Cerebellar cortex (tissue), 1 donor: ENCODE measurements around the gene UTS2B.
A peak's percentile ranks its signal among the peaks of the same experiment; 100 is the strongest.

Experiments used
- DNase-seq: peaks from one replicate; pipeline ENCODE4 v3.0.0-alpha.2; 2015; ENCODE audit warnings: low spot score

UTS2B gene, protein sequence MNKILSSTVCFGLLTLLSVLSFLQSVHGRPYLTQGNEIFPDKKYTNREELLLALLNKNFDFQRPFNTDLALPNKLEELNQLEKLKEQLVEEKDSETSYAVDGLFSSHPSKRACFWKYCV

DNA sequence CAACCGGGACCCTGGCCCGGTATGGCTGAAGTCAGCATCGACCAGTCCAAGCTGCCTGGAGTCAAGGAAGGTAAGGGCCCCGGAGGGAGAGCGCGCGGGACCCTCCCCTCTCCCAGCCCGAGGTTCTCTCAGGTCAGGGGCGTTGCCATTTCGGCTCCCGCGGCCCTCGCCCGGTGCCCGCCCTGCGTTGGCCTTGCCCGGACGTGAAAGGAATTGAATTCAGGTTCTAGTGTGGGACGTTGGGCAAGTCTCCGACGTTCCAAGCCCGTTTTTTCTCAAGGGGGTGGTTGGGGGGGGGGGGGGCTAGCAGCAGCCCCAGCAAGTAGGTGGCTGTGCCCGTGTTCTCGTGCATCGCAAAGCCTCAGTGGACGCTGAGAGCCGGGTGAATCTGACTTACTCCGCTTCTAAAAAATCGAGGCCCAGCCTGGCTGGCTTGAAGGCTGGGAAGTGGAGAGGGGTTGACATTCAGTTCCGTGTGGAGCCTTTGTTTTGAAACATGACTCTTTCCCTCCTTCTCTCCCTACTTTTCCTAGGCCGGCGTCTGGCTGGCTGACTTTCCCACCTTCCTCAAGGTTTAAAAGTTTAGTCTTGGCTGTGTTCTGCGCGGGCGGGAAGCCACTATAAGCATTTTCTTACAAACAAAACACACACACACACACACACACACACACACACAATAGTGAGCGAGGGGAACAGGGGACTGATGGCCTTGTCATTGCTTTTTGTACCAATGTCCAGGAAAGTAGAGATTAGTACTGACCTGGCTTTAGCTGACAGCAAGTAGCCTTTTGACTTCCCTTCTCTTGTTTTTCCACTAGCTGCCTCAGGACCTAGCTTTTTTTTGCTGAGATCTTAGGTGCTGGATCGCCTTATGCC, at the start of gene UTS2B:
Gene UTS2B (minus strand): TSS at position 873 of the 876 bp plus-strand sequence. CDS start 48,337 bp downstream, outside the sequence.
- peak; percentile 54 for DNase-seq

DNA sequence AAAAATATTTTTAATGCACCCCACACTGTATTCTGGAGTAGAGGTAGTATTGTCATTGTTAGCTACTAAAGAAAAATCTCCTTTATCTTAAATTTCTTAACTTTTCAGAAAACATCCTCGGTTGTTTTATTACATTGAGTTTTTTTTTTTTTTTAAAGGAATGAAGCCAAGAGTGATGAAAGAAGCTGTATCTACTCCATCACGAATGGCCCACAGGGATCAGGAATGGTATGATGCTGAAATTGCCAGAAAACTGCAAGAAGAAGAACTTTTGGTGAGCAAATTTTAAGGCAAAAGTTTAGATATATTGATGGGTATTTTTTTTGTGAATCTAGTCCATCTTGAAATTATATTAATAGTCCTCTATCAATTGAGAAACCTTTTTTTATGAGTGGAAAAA, 49.7 kb upstream of the UTS2B start:
- no peak for DNase-seq

DNA sequence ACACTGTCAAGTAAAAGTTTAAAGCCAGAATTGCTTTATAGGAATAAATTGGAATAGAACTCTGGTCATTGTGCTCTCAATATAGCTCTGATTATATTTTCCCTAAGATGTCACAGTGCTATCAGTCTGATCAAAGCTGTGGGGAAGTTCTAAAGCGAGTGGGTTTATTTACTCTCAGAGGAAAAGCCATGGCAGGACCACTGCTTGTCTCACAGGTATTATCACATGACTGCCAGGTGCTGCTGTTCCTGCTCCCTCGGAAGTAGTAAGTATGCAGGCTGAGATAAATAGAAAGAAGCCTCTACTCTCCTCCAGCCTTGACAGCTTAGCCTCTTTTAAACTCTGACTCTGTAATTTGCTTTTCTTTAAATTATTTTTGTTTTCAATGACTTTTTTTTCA, 49.1 kb upstream of the UTS2B start:
- no peak for DNase-seq

DNA sequence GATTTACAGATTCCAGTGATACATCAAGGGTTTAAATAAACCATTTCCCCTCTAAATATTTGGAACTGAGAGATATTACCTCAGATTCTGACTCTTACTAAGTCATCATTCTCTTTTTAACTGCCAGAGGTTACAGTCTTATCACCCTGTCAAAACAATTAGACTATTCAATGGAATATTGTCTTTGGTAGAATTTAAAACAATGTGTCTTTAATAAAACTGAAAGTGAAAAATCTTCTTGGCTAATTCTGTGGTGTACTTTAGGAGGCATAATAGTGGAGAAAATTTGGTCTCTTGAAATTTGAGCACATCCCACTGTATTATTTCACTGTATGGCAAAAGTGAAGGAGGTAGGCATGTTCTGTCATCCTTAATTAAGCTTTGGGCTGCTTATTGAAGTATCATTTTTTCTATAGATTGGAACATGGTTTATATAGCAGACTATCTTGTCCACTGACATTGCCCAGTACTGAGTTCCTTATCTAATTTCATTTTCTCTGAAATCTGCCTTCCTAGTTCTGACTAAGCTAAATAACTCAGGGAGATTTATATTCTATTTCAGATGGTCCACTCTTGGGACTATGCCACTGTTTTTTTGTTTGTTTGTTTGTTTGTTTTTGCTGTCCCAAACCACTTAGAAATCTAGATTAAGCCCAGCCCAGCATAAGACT, 48.0 kb upstream of the UTS2B start:
- no peak for DNase-seq

DNA sequence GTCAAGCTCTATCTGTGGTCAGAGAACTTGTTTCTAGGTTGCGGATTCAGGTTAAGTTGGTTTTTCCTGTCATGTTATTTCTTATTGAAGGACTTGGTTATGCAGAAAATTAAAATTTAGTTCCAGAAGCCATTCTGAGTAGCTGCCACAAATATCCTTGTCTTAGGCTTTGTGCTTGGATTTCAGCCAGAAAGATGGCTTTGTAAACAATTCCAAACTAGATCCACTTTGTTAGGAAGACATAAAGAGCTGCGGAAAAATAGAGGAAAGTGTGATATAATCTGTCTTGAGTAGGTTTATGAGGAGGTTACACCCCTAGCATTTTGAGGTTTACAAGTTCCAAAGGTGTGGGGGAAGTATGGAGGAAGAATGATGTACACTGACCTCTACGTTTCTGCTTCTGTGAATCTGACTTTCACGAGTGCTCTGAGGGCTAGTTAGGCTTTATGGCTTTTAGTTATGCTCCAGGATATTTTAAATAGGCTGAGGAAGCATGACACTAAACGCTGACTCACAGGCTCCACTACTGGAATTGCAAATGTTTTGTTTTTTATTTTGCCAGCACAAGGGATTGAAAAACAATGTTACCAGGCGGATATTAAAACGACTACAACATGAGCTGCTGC, 46.3 kb upstream of the UTS2B start:
- DNase-seq = no peak

DNA sequence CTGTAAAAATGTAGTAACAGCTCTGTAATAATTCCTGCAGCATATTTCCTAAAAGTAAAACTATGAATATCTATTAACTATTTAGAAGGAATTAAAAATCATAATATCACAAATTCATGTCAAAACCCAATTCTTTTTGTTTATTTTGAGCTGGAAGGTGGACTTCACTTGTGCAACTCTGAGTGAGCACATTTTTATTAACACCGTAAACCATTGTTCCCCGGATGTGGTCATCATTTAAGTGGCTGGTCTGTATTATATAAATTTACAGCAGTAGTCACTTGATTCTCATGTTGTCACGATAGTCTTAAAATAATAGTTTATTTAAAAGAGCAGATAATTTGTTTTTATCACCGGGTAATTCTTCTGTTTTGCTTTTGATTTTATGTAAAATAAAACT, 43.0 kb upstream of the UTS2B start:
- no peak for DNase-seq

DNA sequence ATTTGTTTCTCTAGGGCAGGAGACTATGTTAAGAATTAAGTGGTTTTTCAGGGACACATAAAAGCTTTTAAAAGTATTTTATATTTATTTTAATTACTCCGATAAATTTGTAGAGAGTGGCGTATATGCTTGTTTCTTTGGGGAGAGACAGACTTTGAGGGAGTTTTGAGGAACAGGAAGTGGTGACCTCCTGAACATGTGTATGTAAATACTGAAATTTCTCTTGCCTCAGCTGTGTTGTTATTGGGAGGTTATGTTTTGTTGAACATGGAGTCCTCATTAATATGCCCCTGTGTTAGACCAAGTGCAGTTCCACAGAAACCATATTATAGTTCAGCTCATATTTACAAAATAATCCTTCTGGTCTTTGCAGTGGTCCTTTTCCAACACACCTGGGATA, 41.8 kb upstream of the UTS2B start:
- no peak for DNase-seq

DNA sequence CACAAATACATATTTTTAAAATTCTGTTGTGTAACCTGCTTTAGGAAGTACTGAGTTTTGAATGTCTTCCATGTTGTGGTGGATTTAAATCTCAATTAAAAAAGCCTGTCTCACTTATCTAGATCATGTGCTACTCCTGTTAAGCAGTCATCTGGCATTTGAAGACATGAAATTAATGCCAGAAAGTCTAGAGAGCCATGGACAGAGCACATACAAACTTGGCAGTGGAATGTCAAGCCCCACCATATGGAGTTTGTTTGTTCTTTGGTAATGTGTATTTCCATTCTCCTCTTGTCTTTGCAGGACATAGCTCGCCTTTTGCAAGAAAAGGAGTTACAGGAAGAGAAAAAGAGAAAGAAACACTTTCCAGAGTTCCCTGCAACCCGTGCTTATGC, 39.3 kb upstream of the UTS2B start:
- peak; percentile 16 for DNase-seq

DNA sequence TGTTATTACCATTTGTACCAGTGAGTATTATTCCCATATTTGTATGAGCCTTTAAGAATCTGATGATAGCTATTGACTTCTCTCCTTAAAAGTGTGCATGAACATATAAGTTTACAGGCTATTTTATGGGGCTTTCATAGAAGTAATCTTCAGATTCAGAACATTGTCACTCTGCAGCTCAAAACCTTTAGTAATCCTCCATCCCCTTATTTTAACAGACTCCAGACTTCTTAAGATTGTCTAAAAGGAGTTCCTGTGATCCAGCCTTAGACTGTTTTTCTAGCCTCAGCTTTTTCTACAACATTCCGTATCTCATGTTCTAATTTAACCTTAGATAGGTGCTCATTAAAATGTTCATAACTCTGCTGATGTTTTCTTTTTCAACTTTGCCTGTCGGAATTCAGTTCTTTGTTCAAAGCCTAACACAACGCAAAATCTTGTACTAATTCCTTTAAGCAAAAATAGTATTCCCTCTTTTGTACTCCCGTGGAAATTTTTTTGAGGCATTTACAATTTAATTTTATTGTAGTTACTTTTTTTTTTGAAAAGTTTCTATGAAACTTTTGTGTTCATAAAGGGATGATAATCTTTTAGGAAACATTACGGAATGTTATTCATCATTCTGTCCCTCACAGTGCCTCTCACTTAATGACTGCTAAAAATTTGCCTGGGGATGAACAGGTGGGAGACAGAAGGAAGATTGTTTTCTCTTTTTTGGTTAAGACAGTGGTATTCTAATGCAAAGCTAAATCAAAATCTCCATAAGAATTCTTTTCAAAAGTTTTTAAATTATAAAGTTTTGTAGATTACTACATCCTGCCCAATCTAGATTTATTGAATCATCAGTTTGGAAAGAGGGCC, 38.7 kb upstream of the UTS2B start:
- DNase-seq = no peak

DNA sequence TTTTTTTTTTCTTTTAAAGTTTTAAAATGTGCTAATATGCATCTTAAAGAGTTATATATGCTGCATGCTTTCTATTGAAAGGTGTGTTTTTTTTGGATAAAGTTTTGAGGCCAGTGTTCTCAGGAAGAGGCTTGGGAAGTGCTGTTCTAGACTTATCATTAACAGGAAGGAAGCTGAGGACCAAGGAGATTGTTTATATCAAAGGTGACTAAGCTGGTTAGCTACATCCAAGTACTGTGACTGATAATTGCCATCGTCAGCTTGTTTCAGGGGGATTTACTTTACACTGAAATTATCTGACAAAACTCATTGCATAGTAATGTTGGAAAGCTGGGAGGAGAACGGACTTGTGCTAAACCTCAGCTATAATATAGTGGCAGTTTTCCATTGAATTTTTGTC, 36.3 kb upstream of the UTS2B start:
- DNase-seq = no peak

DNA sequence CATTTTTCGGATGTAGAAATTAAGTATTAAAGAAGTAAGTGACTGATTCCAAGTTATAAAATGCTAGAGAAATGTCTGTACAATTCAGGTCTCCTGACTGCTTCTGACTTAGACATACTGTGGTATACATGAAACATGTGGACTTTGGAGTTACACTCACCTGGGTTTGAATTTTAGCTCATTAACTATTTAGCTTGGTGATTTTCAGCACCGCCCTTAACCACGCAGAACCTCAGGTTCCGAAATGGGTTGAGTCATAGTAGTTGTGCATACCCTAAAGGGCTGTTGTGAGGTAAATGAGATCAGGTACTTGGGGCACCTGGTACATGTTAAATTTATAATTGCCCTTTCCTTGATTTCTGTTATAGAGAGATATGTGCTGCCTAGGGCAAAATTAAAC, 32.9 kb upstream of the UTS2B start:
- no peak for DNase-seq

DNA sequence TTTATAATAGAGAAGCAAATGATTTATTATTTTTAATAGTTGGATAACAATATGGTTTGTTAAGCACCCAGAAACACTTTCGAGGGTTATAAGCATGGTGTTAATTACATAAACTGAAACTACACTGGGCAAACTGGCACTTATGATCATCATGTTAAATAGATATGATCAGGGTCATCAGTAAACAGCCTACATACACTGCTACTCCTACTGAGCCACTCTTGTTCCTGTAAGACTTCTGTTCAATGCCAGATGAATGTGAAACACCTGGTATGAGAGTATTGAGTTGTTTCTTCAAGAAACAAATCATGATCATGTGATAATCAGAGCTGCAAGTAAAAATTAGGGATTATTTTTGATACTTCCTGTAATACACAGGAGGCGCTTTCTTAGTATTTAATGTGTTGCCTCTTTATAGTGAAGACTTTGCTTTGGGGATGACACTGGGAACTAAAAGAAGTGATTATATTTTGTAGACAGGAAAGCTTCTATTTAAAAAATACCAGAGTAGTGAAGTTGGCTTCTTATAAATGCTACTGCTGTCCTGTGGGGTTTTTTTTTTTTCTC, 32.3 kb upstream of the UTS2B start:
- DNase-seq = no peak

DNA sequence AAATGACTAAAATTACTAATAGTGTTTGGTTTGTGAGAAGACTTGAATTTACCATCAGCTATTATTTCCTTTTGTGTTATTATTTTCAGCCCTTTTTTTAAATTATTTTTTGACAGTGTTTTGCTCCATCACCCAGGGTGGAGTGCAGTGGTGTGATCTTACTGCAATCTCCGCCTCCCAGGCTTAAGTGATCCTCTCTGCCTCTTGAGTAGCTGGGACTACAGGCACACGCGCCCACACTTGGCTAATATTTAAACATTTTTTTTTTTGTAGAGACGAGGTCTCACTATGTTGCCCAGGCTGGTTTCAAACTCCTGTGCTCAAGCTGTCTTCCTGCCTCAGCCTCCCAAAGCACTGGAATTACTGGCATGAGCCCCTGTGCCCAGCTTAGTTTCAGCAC, 31.7 kb upstream of the UTS2B start:
- no peak for DNase-seq

DNA sequence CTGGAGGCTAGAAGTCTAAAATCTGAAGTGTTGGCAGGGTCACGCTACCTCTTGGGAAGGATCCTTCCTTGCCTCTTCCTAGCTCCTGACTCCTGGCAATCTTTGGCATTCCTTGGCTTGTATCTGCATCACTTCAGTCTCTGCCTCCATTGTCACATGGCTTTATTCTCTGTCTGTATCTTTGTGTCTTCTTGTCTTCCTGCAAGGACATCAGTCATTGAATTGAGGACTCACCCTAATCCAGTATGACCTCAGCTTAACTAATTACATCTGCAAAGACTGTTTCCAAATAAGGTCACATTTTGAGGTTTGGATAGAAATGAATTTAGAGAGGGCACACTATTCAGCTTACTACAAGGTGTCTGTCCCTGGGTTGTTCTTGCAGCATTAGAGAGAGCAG, 31.1 kb upstream of the UTS2B start:
- no peak for DNase-seq

DNA sequence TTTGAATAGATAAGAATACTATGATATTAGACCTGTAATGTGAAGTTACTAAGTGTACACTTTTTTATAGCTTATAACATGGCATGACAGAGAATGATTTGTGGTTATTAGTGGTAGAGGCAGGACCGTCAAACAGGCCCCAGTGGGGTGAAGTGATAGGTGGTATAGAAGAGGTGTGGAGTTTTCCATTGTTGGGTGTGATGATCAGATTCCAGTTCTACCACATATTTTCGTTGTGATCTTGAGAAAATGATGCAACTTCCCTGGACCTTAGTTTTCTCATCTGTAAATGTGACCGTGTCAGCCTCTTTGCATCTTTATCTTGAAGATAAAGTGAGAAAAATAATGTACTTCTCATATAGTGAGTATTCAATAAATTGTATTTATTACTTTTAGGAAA, 30.3 kb upstream of the UTS2B start:
- no peak for DNase-seq

DNA sequence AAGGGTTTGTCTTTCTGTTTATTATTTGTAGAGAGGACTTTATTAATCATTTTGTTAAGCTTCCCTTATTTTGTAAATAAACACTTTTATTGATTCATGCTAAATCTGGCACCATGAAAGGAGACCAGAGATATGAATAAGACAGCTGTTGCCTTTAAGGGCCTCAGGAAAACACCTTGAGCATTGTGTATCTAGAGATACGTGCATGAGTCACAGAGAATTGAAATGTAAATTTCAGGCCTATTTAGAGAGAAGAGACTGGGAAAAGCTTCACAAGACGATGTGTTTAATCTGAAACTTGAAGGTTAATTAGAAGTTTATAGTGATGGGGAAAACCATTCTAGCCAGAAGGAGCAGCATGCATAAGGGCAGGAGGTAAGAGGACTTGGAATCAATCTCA, 28.6 kb upstream of the UTS2B start:
- no peak for DNase-seq

DNA sequence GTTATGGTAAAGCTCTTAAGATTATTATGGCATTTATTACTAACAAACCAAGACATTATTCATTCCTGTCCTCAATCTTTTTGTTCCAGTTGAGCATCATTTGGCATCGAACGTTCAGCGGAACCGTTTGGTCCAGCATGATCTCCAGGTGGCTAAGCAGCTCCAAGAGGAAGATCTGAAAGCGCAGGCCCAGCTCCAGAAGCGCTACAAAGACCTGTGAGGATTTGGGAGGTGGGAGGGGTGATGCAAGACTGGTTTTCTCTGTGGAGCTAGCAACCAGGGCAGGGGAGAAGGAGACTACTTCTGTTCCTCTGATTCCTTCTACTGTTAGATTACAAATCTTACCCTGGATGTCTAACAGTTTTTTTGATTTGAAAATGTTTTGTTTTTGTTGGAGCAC, 27.6 kb upstream of the UTS2B start:
- DNase-seq = no peak

DNA sequence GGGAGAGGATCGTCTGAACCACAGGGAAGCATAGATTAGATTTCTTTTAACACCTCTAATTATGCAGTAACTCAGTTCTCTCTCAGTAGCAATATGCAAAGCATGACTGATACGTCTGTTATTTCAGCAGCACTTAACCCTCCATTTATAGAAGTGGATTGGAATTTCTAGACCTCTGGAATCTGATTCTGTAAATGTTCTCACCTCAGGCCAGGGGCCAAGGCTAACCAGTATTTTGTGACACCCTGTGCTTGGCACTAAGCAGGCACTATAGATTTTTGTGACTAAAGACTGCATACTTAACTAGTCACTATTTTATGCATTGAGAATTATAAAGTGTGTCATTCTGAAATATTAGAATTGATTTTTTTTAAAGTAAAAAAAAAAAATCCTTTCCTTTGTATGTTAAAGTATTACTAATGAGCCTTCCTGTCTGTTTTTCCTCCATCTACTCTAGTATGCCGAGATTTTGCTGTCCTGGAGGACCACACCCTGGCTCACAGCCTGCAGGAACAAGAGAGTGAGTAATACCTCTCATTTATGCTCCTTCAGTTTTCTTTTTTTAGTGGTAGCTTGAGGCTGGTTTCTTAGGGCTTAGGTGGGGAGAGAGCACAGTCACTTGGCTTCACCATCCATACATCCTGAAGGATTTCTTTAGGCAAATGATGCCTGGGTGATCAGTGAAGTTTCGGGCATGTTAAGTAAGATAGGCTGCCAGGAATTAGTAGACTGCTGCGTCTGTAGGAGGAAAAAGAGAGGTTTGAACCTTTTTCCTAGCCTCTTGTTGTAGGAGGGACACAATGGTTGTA, 26.5 kb upstream of the UTS2B start:
- DNase-seq = no peak

DNA sequence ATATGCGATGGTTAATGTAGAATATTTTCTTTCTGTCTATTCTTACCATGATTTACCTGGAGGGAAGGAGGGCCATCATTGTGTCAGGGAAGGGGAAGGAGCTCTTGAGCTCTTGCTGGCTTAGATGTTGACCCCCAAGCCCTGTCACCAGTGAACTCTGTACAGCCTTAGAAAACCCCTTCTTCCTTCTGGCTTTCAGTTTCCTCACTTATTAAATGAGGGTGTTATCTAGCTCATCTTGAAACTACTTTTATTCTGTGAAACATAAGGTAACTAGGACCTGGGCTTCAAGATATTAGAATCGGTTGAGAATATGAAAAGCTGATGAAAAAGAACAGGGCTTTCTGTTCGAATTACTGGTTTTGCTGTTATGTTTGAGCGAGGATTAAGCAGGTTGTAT, 25.1 kb upstream of the UTS2B start:
- no peak for DNase-seq

DNA sequence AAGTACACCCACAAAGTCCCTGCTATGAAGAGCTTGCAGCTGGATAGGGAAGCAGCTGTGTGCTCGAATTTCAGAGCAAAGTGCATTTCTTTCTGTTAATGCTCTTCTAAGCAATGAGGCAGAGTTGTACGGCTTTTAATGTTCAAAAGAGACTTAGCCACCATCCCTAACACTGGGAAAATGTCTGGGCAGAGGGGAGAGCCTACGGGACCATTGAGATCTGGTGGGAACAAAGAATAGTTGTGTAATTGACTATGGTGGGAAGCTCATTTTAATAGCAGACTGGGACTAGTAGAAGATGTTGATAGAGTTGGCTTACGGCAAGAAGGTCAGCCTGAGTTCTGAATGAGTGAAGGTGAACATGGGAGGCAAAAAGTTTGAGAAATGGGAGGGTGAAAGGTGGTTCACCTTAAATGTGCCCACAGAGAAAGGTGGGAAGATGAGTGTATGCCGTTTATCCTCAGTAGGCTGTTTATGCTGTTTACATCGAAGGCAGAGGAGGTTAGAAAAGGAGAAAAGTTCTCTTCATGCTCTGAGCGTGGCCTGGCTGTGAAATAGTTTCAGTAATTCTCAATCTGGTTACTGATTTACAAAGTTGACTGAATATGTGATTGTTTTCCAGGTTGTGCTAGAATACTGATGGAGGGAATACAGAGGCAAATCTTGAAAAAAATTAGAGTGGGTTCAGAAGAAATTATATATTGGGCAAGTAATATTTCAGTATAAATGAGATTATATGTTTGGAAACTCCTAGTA, 22.9 kb upstream of the UTS2B start:
- no peak for DNase-seq
